Esophagus squamous epithelium (tissue), 5 donors: ENCODE data around the gene TMEM219. TPM values are rescaled to one million over a fixed set of nuclear protein-coding genes. Genes with fewer than 3 reads are reported as not detected.

Source experiments
- DNase-seq: peaks from one replicate; lab custom pipeline; 2025; lab: John Stamatoyannopoulos, UW
- H3K27ac ChIP-seq, 4 donors: fragments of 200-600 bp; sonication (generic); one replicate each; pipeline ENCODE4 v1.5.1; 2016 to 2019; ENCODE audit warnings: mild to moderate bottlenecking in 1 of 4
- H3K27me3 ChIP-seq, 4 donors: fragments of 200-600 bp; sonication (generic); 1 replicate in 3 of 4; 2 replicates in 1 of 4; pipeline versions ENCODE4 v1.5.1 to v1.6.0; 2017 to 2021; ENCODE audit warnings: antibody characterized with exemption in 1 of 4
- H3K36me3 ChIP-seq, 3 donors: fragments of 200-600 bp; sonication (generic); one replicate each; pipeline ENCODE4 v1.5.1; 2016 to 2019
- H3K4me1 ChIP-seq, 3 donors: fragments of 200-600 bp; sonication (generic); one replicate each; pipeline ENCODE4 v1.5.1; 2017 to 2019
- H3K4me3 ChIP-seq, 4 donors: fragments of 200-600 bp; sonication (generic); 1 replicate in 3 of 4; 2 replicates in 1 of 4; pipeline ENCODE4 v1.5.1; 2016 to 2019; ENCODE audit warnings: mild to moderate bottlenecking in 2 of 4, moderate library complexity in 1 of 4
- H3K9me3 ChIP-seq, 3 donors: fragments of 200-600 bp; sonication (generic); one replicate each; pipeline ENCODE4 v1.5.1; 2016 to 2019
- CTCF ChIP-seq, 6 experiments: fragments of 450-650 bp in 4 of 6; fragments of 200-600 bp in 2 of 6; sonication (generic) in 2 of 6; IDR thresholded peaks; one replicate each; pipeline ENCODE4 v1.5.1; 2016 to 2019; ENCODE audit warnings: antibody characterized with exemption in 6 of 6, mild to moderate bottlenecking in 4 of 6, moderate library complexity in 4 of 6
- POLR2A ChIP-seq, 4 donors: fragments of 450-650 bp; IDR thresholded peaks; one replicate each; pipeline ENCODE4 v1.6.1; 2017; ENCODE audit warnings: antibody characterized with exemption in 4 of 4, mild to moderate bottlenecking in 4 of 4, moderate library complexity in 3 of 4
- WGBS, 2 donors: methylation state at CpG; one replicate each; pipeline ENCODE4 v1.1.5; 2018; 5-methylcytosine and 5-hydroxymethylcytosine counted together
- intact Hi-C: fragments of 100-400 bp; cut with DNase I; formaldehyde crosslinking; loops from one replicate; pipeline ENCODE4 v1.15.0; 2022
- total RNA-seq, 4 donors: library from RNA; depleted of rRNA; stranded (reverse); fragments of >200 nt; gene quantifications; one replicate each; pipeline ENCODE4 v1.1.0, GENCODE V29; 2016
- donor health status: DM: yes; HTN: yes; CAD: no.

The TMEM219 gene
- total RNA-seq = 100 to 1,000 TPM in 1 of 4 donors, 10 to 100 TPM in 3; 48.0 to 119 (median 80.0) TPM

- no peaks in the 10 kb centered on the region for H3K27me3 ChIP-seq
- WGBS, 2 donors = 0 to 1% methylated on average over 10 to 25 of the region's 75 CpGs
- peaks cover 0 to 30% (median 0%) of the 10 kb centered on the region in 3 donors for H3K36me3 ChIP-seq
- H3K4me3 ChIP-seq = peak within 1 kb of the TSS; percentile 70 to 85 (median 76)
- H3K27ac ChIP-seq = peak within 1 kb of the TSS; percentile 94 to 97 (median 94)
- peaks cover 0 to 32% (median 11%) of the 10 kb centered on the region in 3 donors for H3K4me1 ChIP-seq
- DNase-seq = peak; percentile 22
- intact Hi-C loops = no loop called here
- peak; percentile 45 to 84 (median 73) for TF ChIP-seq CTCF (IDR thresholded peaks at IDR 0.05)
- peak in 3 of 4 donors; percentile 51 to 76 (median 53) for TF ChIP-seq POLR2A (IDR thresholded peaks at IDR 0.05)
- H3K9me3 ChIP-seq = no peaks in the 10 kb centered on the region
These were observed at the start of gene TMEM219 for GRCh38 chr16:29961479-29962343. Gene TMEM219 (plus strand): TSS chr16:29962079. CDS start chr16:29963144, 1,065 bp downstream.

GRCh38 chr16:29912087-29912486 is 49.8 kb upstream of the TMEM219 start:
- no peak for DNase-seq
- WGBS, 2 donors = 73 to 94% methylated on average over 11 of the region's 11 CpGs
- Histone ChIP-seq H3K4me1 (no peaks in the 10 kb centered on the region), H3K4me3 (no peak overlapping the region), H3K27ac (no peak overlapping the region), H3K27me3 (no peaks in the 10 kb centered on the region), H3K9me3 (no peaks in the 10 kb centered on the region), H3K36me3 (peaks cover 0 to 38% (median 0%) of the 10 kb centered on the region in 3 donors)
- intact Hi-C loops = no loop called here
- TF ChIP-seq CTCF (IDR thresholded peaks at IDR 0.05) (no peak), POLR2A (IDR thresholded peaks at IDR 0.05) (no peak)

GRCh38 chr16:29913514-29913913 is 48.4 kb upstream of the TMEM219 start:
- no peaks in the 10 kb centered on the region for H3K27me3 ChIP-seq
- no peak overlapping the region for H3K4me3 ChIP-seq
- peaks cover 0 to 52% (median 0%) of the 10 kb centered on the region in 3 donors for H3K36me3 ChIP-seq
- TF ChIP-seq CTCF (IDR thresholded peaks at IDR 0.05) (no peak), POLR2A (IDR thresholded peaks at IDR 0.05) (no peak)
- H3K4me1 ChIP-seq = no peaks in the 10 kb centered on the region
- no peak overlapping the region for H3K27ac ChIP-seq
- no peaks in the 10 kb centered on the region for H3K9me3 ChIP-seq
- intact Hi-C loops = no loop called here
- 99 to 100% methylated on average over 6 to 8 of the region's 8 CpGs for WGBS, 2 donors
- no peak for DNase-seq

GRCh38 chr16:29915590-29916247 is 46.2 kb upstream of the TMEM219 start:
- no peak overlapping the region for H3K27ac ChIP-seq
- H3K27me3 ChIP-seq = no peaks in the 10 kb centered on the region
- H3K4me3 ChIP-seq = no peak overlapping the region
- no peaks in the 10 kb centered on the region for H3K9me3 ChIP-seq
- no peak for DNase-seq
- peaks cover 0 to 74% (median 8%) of the 10 kb centered on the region in 3 donors for H3K36me3 ChIP-seq
- 63 to 72% methylated on average over 6 of the region's 6 CpGs for WGBS, 2 donors
- no peaks in the 10 kb centered on the region for H3K4me1 ChIP-seq
- intact Hi-C loops = no loop called here
- no peak for TF ChIP-seq CTCF (IDR thresholded peaks at IDR 0.05)
- no peak for TF ChIP-seq POLR2A (IDR thresholded peaks at IDR 0.05)

- intact Hi-C loops = no loop called here
- Histone ChIP-seq H3K4me1 (no peaks in the 10 kb centered on the region), H3K27ac (no peak overlapping the region), H3K4me3 (no peak overlapping the region), H3K36me3 (peaks cover 0 to 83% (median 8%) of the 10 kb centered on the region in 3 donors), H3K27me3 (no peaks in the 10 kb centered on the region), H3K9me3 (no peaks in the 10 kb centered on the region)
- TF ChIP-seq POLR2A (IDR thresholded peaks at IDR 0.05) (no peak), CTCF (IDR thresholded peaks at IDR 0.05) (no peak)
- no peak for DNase-seq
- WGBS, 2 donors = 100% methylated on average over 1 of the region's 1 CpG
These were observed 44.9 kb upstream of the TMEM219 start for GRCh38 chr16:29916979-29917378.
